ENCODE measurements around the gene WWOX. TPM values are rescaled to one million over a fixed set of nuclear protein-coding genes. Genes with fewer than 3 reads are reported as not detected.

WWOX gene
- total RNA-seq, 5 donors from 2014 or later (not counting 1 experiment from before 2014, with no cell fraction given) = 21.2 to 26.0 (median 22.6) TPM

GRCh38 chr16:78882751-78883150, 783.3 kb downstream of the WWOX start:
- Histone ChIP-seq H3K4me3 (ENCODE audit: control insufficient read depth in 1 of 2, extremely low read depth in 1 of 2, low read length in 1 of 2) (no peak overlapping the region), H3K4me1 (ENCODE audit: control insufficient read depth in 1 of 2, extremely low read depth in 1 of 2, insufficient read depth in 2 of 2, low read length in 2 of 2) (no peaks in the 10 kb centered on the region), H3K27ac (ENCODE audit: low read length) (no peak overlapping the region), H3K27me3 (replicated peaks in 1 of 2; ENCODE audit: control insufficient read depth in 2 of 2, extremely low read depth in 1 of 2, insufficient read depth in 2 of 2, low read length in 1 of 2) (peaks cover 0 to 5% of the 10 kb centered on the region in 2 experiments), H3K36me3 (ENCODE audit: control insufficient read depth in 2 of 2, extremely low read depth in 1 of 2, insufficient read depth in 1 of 2, low read length in 1 of 2) (no peaks in the 10 kb centered on the region), H3K9me3 (no peaks in the 10 kb centered on the region)
- H3K27me3 Mint-ChIP-seq = no peaks in the 10 kb centered on the region
- CTCF ChIA-PET = interaction anchor here in 1 of 2 donors (0.6 kb wide), 1 partner anchor 151 kb away, joined by 4 read pairs; no protein-coding TSS in a partner anchor
- DNase-seq = no peak
- H3K9me3 Mint-ChIP-seq = no peaks in the 10 kb centered on the region
- no peak for ATAC-seq (replicated peaks in 1 of 4)
- 53% methylated on average over 4 of the region's 9 CpGs for WGBS (ENCODE audit: insufficient coverage)
- no peak overlapping the region for H3K4me3 Mint-ChIP-seq
- no peak overlapping the region for H3K27ac Mint-ChIP-seq
- no peaks in the 10 kb centered on the region for H3K4me1 Mint-ChIP-seq
- H3K36me3 Mint-ChIP-seq = peaks cover 5% of the 10 kb centered on the region
- POLR2A ChIA-PET = no interaction called here

DNA sequence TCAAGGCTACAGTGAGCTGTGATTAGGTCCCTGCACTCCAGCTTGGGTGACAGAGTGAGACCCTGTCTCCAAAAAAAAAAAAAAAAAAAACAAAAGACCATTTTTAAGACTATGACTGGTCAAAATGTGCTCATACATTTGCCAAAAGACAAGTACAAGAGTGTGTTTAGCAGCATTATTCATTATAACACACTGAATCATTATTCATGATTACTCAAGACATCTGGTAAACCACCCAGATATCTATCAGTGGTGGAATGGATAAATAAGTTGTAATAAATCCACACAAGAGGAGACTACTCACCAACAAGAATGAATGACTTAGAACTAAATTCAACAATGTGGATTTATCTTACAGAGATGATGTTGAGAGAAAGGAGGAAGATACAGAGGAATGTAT, 784.8 kb downstream of the WWOX start:
- Mint-ChIP-seq H3K4me3 (no peak overlapping the region), H3K36me3 (peaks cover under 1% of the 10 kb centered on the region), H3K27me3 (no peaks in the 10 kb centered on the region), H3K9me3 (no peaks in the 10 kb centered on the region), H3K27ac (no peak overlapping the region), H3K4me1 (no peaks in the 10 kb centered on the region)
- Histone ChIP-seq H3K27ac (ENCODE audit: low read length) (no peak overlapping the region), H3K27me3 (replicated peaks in 1 of 2; ENCODE audit: control insufficient read depth in 2 of 2, extremely low read depth in 1 of 2, insufficient read depth in 2 of 2, low read length in 1 of 2) (peaks cover 0 to 5% of the 10 kb centered on the region in 2 experiments), H3K36me3 (ENCODE audit: control insufficient read depth in 2 of 2, extremely low read depth in 1 of 2, insufficient read depth in 1 of 2, low read length in 1 of 2) (no peaks in the 10 kb centered on the region), H3K4me1 (ENCODE audit: control insufficient read depth in 1 of 2, extremely low read depth in 1 of 2, insufficient read depth in 2 of 2, low read length in 2 of 2) (no peaks in the 10 kb centered on the region), H3K4me3 (ENCODE audit: control insufficient read depth in 1 of 2, extremely low read depth in 1 of 2, low read length in 1 of 2) (no peak overlapping the region), H3K9me3 (no peaks in the 10 kb centered on the region)
- DNase-seq = no peak
- CTCF ChIA-PET = no interaction called here
- POLR2A ChIA-PET = no interaction called here
- no peak for ATAC-seq (replicated peaks in 1 of 4)

DNA sequence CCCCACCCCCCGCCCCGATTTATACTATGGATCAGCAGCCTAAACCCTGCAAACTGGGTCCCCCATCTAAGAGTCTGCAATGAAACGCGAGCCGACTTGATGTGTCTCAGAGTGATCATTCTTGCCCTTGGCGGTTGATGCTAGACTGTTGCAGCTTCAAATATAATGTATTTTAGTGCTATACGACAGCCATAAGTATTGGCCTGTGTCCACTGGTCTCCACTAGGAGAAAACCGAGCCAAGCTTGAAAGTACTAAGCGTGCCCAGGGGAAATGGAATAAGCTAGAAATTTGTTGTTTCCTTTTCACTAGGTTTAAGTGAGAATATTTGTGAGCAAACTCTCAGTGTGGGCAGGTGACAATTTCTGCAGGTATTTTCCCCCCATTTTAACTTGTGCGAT, 789.9 kb downstream of the WWOX start:
- no peak overlapping the region for H3K27ac ChIP-seq (ENCODE audit: low read length)
- H3K36me3 ChIP-seq (ENCODE audit: control insufficient read depth in 2 of 2, extremely low read depth in 1 of 2, insufficient read depth in 1 of 2, low read length in 1 of 2) = peaks cover 0 to 2% of the 10 kb centered on the region in 2 donors
- no peak overlapping the region for H3K4me3 ChIP-seq (ENCODE audit: control insufficient read depth in 1 of 2, extremely low read depth in 1 of 2, low read length in 1 of 2)
- DNase-seq = no peak
- H3K9me3 Mint-ChIP-seq = no peaks in the 10 kb centered on the region
- CTCF ChIA-PET = no interaction called here
- H3K4me3 Mint-ChIP-seq = no peak overlapping the region
- H3K4me1 ChIP-seq (ENCODE audit: control insufficient read depth in 1 of 2, extremely low read depth in 1 of 2, insufficient read depth in 2 of 2, low read length in 2 of 2) = peaks cover 0 to 15% of the 10 kb centered on the region in 2 experiments
- POLR2A ChIA-PET = no interaction called here
- H3K27ac Mint-ChIP-seq = no peak overlapping the region
- H3K9me3 ChIP-seq = no peaks in the 10 kb centered on the region
- no peaks in the 10 kb centered on the region for H3K36me3 Mint-ChIP-seq
- H3K27me3 ChIP-seq (replicated peaks in 1 of 2; ENCODE audit: control insufficient read depth in 2 of 2, extremely low read depth in 1 of 2, insufficient read depth in 2 of 2, low read length in 1 of 2) = no peaks in the 10 kb centered on the region
- no peak for ATAC-seq (replicated peaks in 1 of 4)
- peaks cover 11 to 30% (median 21%) of the 10 kb centered on the region in 3 donors for H3K4me1 Mint-ChIP-seq
- H3K27me3 Mint-ChIP-seq = no peaks in the 10 kb centered on the region
- 86% methylated on average over 7 of the region's 10 CpGs for WGBS (ENCODE audit: insufficient coverage)

DNA sequence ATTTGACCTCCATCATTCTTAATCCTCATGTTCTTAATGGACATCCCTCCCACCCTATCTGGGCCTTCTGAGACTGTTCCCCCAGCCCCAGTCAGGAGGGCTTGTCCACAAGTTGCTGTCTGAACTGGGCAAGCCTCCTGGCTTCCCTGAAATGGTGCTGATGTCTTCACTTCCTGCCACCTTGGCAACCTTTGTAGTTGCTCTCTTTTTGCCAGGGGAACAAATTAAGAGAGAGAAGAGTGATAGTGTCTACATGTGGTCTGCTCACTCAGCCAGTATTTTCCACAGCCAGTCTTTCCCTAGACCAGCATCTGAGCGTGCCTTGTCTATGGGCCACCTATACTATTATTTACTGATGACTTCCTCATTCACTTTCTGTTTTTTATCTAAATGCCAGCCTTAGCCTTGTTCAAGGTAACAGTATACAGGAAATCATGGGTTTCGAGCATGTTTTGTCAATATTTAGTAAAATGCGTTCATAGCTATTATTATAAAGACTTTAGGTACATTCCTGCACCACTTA, 791.0 kb downstream of the WWOX start:
- no peaks in the 10 kb centered on the region for H3K9me3 Mint-ChIP-seq
- no CpG with 5 or more reads among the region's 3 CpGs for WGBS (ENCODE audit: insufficient coverage)
- Histone ChIP-seq H3K9me3 (no peaks in the 10 kb centered on the region), H3K4me1 (ENCODE audit: control insufficient read depth in 1 of 2, extremely low read depth in 1 of 2, insufficient read depth in 2 of 2, low read length in 2 of 2) (peaks cover 0 to 22% of the 10 kb centered on the region in 2 experiments), H3K4me3 (ENCODE audit: control insufficient read depth in 1 of 2, extremely low read depth in 1 of 2, low read length in 1 of 2) (no peak overlapping the region), H3K27ac (ENCODE audit: low read length) (peak overlapping the region; percentile 42), H3K27me3 (replicated peaks in 1 of 2; ENCODE audit: control insufficient read depth in 2 of 2, extremely low read depth in 1 of 2, insufficient read depth in 2 of 2, low read length in 1 of 2) (no peaks in the 10 kb centered on the region), H3K36me3 (ENCODE audit: control insufficient read depth in 2 of 2, extremely low read depth in 1 of 2, insufficient read depth in 1 of 2, low read length in 1 of 2) (peaks cover 0 to 2% of the 10 kb centered on the region in 2 donors)
- CTCF ChIA-PET = no interaction called here
- peak in 1 of 35 experiments; percentile 13 for DNase-seq
- ATAC-seq (replicated peaks in 1 of 4) = peak in 1 of 4 experiments; percentile 28
- no peak overlapping the region for H3K4me3 Mint-ChIP-seq
- H3K4me1 Mint-ChIP-seq = peaks cover 11 to 40% (median 28%) of the 10 kb centered on the region in 3 donors
- H3K27me3 Mint-ChIP-seq = no peaks in the 10 kb centered on the region
- no peaks in the 10 kb centered on the region for H3K36me3 Mint-ChIP-seq
- POLR2A ChIA-PET = interaction anchor here in 1 of 2 donors (0.5 kb wide), 1 partner anchor 9 kb away, joined by 10 read pairs; no protein-coding TSS in a partner anchor
- H3K27ac Mint-ChIP-seq = peak overlapping the region; percentile 35 to 68

GRCh38 chr16:78892951-78893733, 793.7 kb downstream of the WWOX start:
- Mint-ChIP-seq H3K9me3 (no peaks in the 10 kb centered on the region), H3K4me1 (peaks cover 16 to 55% (median 38%) of the 10 kb centered on the region in 3 donors), H3K27ac (peak overlapping the region; percentile 19 to 49), H3K27me3 (no peaks in the 10 kb centered on the region), H3K4me3 (no peak overlapping the region), H3K36me3 (no peaks in the 10 kb centered on the region)
- ATAC-seq (replicated peaks in 1 of 4) = no peak
- no peak overlapping the region for H3K4me3 ChIP-seq (ENCODE audit: control insufficient read depth in 1 of 2, extremely low read depth in 1 of 2, low read length in 1 of 2)
- CTCF ChIA-PET = interaction anchor here in 1 of 2 donors (0.5 kb wide), 1 partner anchor 1136 kb away, joined by 3 read pairs; no protein-coding TSS in a partner anchor
- DNase-seq = peak in 1 of 35 experiments; percentile 19
- peaks cover 0 to 2% of the 10 kb centered on the region in 2 donors for H3K36me3 ChIP-seq (ENCODE audit: control insufficient read depth in 2 of 2, extremely low read depth in 1 of 2, insufficient read depth in 1 of 2, low read length in 1 of 2)
- WGBS (ENCODE audit: insufficient coverage) = no CpG with 5 or more reads among the region's 5 CpGs
- no peaks in the 10 kb centered on the region for H3K27me3 ChIP-seq (replicated peaks in 1 of 2; ENCODE audit: control insufficient read depth in 2 of 2, extremely low read depth in 1 of 2, insufficient read depth in 2 of 2, low read length in 1 of 2)
- H3K9me3 ChIP-seq = no peaks in the 10 kb centered on the region
- POLR2A ChIA-PET = interaction anchor here in 1 of 2 donors (0.8 kb wide), 1 partner anchor 138 kb away, joined by 3 read pairs; no protein-coding TSS in a partner anchor
- H3K4me1 ChIP-seq (ENCODE audit: control insufficient read depth in 1 of 2, extremely low read depth in 1 of 2, insufficient read depth in 2 of 2, low read length in 2 of 2) = peaks cover 0 to 29% of the 10 kb centered on the region in 2 experiments
- peak overlapping the region; percentile 79 for H3K27ac ChIP-seq (ENCODE audit: low read length)

DNA sequence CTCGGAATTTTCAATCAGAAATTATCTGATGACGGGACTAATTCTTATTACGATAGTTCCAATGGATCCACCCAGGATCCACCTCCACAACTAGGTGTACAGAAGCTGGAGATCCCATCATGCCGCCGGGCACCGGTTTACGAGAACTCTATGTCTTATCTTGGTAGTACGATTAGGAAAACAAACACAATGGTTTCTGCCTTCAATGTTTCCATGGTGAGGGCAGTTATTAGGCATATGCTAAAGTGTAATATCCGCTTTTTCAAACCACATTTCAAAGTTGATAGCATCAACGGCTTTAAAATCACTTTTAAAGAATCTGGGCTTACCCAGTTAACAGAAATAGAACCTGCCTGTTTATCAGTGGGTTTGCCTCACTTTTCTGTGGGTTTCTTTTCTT, 795.4 kb downstream of the WWOX start:
- peak in 19 of 35 experiments; percentile 2 to 55 (median 9) for DNase-seq
- Mint-ChIP-seq H3K27ac (peak overlapping the region; percentile 84 to 90), H3K27me3 (no peaks in the 10 kb centered on the region), H3K9me3 (no peaks in the 10 kb centered on the region), H3K4me3 (peak overlapping the region in 2 of 3 donors; percentile 0 to 6), H3K4me1 (peaks cover 13 to 55% (median 37%) of the 10 kb centered on the region in 3 donors), H3K36me3 (no peaks in the 10 kb centered on the region)
- ATAC-seq (replicated peaks in 1 of 4) = peak in 2 of 4 experiments; percentile 20 to 60
- Histone ChIP-seq H3K36me3 (ENCODE audit: control insufficient read depth in 2 of 2, extremely low read depth in 1 of 2, insufficient read depth in 1 of 2, low read length in 1 of 2) (peaks cover 0 to 2% of the 10 kb centered on the region in 2 donors), H3K4me1 (ENCODE audit: control insufficient read depth in 1 of 2, extremely low read depth in 1 of 2, insufficient read depth in 2 of 2, low read length in 2 of 2) (peaks cover 0 to 29% of the 10 kb centered on the region in 2 experiments), H3K9me3 (no peaks in the 10 kb centered on the region), H3K4me3 (ENCODE audit: control insufficient read depth in 1 of 2, extremely low read depth in 1 of 2, low read length in 1 of 2) (no peak overlapping the region), H3K27ac (ENCODE audit: low read length) (peak overlapping the region; percentile 79), H3K27me3 (replicated peaks in 1 of 2; ENCODE audit: control insufficient read depth in 2 of 2, extremely low read depth in 1 of 2, insufficient read depth in 2 of 2, low read length in 1 of 2) (no peaks in the 10 kb centered on the region)
- 93% methylated on average over 3 of the region's 10 CpGs for WGBS (ENCODE audit: insufficient coverage)
- CTCF ChIA-PET = no interaction called here
- POLR2A ChIA-PET = interaction anchor here in 1 of 2 donors (0.6 kb wide), 1 partner anchor 734 kb away, joined by 3 read pairs; no protein-coding TSS in a partner anchor
